Activated CD4-positive, alpha-beta T cell treated with anti-CD3 and anti-CD28 coated beads, Interleukin-2, amount 50 U/mL, for 16 hours (primary cell): ENCODE data around the gene ATG3.
"Not testable (repeated sequence)": the region's sequence is repeated elsewhere in the genome, so short reads cannot be mapped to it uniquely, and the experiment has no call there.

ENCODE experiments used
- DNase-seq: peaks from one replicate; pipeline ENCODE4 v3.0.0-alpha.2; 2020

ATG3 gene

DNA sequence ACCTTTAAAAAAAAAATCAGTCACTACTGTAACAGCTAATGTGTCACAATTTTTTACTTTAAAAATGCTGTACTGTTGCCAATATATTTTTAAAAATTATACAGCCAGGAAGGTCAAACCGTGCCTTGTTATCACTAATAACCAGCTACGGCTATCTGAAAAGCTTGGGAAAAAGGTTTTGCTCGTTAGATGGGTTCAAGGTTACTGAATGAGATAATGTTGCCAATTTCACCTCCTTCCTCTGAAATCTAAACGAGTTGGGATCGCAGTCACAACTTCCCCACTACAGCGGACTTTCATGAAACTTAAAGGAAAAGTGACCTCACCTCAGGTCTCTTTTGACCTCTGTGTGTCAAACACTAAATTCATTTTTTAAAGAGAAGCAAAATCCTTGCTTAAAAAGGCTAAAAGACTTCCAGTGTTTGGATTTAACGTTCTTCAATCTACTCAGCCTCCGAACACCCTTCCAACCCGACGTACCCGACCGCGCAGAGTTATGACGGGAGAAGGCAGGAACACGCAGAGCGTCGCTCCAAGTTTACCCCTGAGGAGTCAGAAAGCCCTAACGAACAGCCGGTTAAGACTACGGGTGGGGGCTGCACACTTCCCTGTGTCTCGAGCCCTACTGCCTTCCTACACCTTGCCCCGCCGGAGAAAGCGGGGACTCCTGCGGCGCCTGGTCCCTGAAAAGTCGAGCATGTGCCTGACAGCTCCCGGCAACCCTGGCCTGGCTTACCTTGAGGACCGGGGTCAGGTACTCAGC, 860 bp downstream of the ATG3 start:
- peak; percentile 80 for DNase-seq

GRCh38 chr3:112560307-112560706, 1.5 kb downstream of the ATG3 start:
- no peak for DNase-seq

- no peak for DNase-seq
These were observed 3.8 kb downstream of the ATG3 start for GRCh38 chr3:112557976-112558375.

- no peak for DNase-seq
These were observed 6.1 kb downstream of the ATG3 start for GRCh38 chr3:112555535-112556170.

DNA sequence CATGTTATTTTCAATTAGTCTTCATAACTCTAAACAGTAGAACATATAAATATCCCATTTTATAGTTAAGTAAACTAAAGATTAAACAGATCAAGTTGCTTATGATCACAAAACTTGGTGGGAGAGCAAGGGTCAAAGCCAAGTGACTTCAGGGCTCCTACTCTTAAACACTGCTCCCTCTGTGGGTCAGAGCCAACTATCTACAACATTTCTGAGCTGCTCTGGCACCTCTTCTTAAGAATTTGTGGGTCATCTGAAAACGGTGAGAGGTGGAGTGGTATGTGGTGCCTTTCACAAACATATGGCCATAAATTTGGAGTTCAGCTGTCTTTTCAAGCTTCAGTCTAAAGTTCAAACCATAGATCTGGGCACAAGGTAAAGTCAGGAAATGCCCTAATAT, 10.9 kb downstream of the ATG3 start:
- DNase-seq, result no peak

GRCh38 chr3:112546216-112546759, 15.5 kb downstream of the ATG3 start:
- DNase-seq, result no peak

DNA sequence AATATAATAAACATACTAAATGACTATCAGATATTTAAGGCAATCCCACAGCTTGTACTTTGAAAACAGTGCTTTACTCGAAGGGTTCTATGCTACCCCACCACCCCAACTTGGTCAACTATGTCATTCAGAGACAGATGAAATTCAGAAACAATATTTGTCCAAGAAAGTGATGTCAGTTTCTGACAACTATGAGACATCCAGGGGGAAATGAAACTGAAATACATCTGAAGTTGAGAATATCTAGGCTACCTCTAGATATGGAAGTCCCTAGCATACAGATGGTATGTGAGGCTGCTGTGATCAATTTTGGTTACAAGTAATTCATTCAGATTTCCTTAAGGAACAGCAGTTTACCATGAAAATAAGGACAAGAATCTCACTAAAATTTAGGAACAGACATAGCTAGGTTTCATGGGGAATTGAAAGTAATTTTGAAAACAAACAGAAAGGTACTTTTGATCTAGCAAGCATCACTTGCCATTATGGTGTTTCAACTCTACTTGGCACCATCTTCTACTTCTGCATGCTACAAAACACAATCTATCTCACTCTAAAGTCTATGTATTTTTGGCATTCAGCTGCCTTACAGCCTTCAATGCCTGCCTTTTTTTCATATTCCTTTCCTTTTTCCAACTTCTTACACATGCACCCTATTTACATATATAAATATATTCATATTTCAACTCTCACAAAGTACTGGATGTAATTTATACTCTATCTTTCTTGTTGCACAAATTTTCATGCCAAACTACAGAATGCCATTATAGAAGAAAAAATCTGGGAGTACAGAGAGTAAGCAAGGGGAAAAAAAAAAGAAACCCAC, 21.7 kb downstream of the ATG3 start:
- DNase-seq, result no peak

DNA sequence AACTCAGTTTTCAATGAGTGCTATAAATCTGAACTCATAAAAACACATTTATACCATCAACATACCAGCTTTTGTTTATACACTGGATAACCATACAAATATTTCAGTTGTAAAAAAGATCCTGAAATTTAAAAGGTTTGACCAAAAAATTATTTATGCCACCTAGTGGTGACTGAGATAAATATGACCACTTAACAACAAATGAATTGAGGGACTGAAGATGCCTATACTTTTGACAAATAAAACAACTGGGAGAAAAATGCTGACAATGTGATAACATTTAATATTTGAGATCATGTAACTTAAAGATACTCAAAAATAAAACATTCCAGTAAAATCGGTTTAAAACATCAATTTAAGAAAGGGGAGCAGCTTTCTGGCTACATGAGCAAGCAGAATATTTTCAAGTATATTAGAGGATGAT, 30.4 kb downstream of the ATG3 start:
- peak; percentile 27 for DNase-seq

DNA sequence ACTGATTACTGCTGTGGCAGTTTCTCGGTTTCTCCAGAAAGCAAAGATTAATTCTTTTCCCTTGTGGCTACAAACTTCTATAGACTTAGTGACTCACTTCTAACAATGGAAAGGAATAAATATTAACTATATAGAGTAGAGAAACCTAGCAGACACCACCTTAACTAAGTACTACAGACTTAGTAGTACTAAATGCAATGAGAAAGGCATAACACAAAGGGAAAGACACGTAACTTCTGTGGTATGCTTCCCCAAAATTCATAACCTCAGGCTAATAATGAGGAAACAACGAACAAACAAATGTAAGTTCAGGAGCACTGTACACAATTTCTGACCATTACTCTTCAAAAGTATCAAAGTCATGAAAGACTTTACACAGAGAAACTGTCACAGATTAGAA, 31.2 kb downstream of the ATG3 start:
- DNase-seq, result no peak

DNA sequence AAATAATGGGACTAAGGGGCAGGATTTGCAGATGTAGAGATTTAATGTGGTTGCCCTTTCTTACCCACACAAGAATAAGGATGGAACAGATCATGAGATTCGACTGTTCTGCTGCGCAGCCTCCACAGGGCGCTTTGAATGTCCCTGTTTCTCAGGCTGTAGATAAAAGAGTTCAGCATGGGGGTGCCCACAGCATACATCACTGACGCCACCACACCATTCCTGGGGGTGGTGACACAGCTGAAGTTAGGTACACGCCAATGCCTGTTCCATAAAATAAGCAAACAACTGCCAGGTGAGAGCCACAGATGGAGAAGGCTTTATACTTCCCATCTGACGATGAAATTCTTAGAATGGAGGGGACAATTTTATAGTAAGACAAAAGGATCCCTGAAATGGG, 37.6 kb downstream of the ATG3 start:
- not testable (repeated sequence) for DNase-seq

DNA sequence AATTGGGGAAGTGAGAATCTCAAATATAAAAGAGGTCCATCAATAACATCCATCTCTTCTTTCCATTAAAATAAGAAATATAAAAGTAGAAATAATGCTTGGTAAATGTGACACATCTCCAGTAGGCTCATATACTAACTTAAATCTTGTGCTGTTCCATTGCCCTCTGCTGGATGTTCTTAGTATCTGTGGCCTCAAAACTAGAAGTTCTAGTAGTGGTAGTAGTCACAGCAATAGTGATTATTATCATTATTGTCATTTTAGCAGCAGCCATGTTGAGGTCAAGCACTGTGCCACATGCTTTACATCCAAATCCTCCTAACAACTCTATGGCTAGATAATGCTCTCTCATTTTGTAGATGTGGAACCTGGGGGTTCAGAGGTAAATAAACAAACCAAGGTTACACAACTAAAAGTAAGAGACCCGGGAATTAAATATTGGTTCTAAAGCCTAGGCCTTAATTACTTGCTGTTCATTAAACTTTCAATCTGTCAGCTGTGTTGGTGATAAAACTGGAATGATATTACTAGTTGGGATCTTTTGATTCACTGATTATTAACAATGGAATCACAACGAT, 42.2 kb downstream of the ATG3 start:
- DNase-seq, result peak; percentile 72

DNA sequence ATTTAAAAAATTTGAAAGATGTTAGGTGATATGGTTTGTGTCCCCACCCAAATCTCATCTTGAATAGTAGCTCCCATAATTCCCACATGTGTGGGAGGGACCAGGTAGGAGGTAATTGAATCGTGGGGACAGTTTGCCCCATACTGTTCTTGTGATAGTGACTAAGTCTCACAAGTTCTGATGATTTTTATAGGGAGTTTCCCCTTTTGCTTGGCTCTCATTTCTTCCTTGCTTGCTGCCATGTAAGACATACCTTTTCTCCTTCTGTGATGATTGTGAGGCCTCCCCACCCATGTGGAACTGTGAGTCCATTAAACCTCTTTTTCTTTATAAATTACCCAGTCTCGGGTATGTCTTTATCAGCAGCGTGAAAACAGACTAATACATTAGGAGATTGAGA, 42.8 kb downstream of the ATG3 start:
- DNase-seq, result not testable (repeated sequence)

DNA sequence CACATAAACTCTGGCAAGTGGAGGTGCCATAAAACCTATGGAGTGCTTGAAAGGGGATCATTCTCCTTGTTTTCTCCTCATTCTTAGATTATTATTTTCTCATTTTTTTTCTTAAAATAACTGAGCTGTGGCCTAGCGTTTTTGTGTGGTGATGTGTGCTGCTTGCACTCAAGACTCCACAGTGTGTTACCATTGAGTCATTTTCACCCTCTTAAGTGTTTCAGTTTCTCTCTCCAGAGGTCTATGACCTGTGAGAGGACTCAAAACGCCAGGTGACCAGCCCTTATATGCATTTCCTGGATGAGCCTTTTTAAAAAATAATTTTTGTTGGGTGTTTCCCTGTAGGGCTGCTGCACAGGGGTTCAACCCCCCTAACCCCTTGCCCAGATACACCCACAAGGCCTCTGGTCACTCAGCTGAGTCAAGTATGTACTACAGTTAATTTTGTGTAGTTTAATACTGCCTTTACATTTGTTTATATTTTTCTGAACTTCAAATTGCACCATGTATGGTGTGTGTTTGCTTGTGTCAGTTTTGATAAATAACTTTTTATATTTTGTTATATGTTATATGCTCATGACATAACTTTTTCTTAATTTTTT, 47.1 kb downstream of the ATG3 start:
- peak; percentile 79 for DNase-seq

- no peak for DNase-seq
These were observed 49.4 kb downstream of the ATG3 start for GRCh38 chr3:112512320-112512719.

- DNase-seq, result no peak
These were observed 52.9 kb downstream of the ATG3 start for GRCh38 chr3:112508860-112509259.

DNA sequence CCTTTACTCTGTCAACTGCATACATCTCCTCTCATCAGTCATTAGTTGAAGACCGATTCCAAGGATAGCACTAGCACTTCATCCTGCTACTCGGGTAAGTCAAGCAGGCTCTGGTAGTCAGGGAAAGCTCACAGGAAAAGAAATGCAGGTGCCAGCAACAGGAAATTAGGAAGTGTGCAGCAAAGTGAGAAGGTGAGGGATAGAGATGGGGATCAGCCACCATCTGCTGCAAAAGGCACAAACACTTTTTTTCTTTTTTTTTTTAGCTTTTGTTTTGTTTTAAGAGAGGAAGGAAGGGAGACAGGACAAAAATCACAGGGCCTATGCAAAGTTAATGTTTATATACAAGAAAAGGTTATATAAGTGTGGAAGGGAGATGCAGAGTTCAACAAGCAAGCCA, 53.5 kb downstream of the ATG3 start:
- DNase-seq, result no peak

- no peak for DNase-seq
These were observed 55.9 kb downstream of the ATG3 start for GRCh38 chr3:112505907-112506306.

DNA sequence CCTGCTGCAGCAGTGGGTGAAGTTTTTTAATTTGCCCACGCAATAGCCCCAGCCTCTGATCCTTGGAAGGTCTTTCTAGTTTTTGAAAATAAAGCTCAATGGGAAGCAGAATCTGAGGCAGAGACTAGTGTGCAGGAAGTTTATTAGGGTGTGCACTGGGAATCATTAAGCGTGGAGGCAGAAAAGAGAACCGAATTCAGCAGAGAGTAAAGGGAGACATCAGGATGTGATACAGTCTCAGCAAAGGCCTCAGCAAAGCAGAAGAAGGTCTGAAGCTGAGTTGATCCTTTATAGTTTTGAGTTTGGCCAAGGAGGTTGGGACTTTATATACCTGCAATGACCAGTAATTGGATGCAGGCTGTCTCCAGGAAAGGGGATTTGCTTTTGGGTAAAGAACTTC, 57.6 kb downstream of the ATG3 start:
- DNase-seq, result no peak

DNA sequence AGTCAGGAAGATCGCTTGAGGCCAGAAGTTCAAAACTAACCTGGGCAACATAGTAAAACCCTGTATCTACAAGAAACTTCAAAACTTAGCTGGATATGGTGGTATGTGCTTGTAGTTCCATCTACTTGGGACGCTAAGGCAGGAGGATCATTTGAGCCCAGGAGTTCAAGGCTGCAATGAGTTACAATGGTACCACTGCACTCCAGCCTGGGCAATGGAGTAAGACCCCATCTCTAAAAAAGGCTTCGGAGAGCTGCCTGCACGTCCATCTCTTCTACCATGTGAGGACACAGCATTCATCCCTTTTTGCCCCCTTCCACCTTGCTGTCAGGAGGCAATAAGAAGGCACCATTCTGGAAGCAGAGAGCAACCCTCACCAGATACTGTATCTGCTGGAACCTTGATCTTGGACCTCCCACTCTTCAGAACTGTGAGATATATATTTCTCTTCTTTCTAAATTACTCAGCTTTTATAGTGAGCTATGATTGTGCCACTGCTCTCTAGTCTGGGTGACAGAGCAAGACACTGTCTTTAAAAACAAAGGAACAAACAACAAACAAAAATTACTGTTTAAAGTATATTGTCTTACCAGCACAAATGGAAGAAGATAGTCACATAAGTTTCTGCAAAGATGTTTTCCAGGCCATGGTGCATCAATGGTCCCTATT, 58.3 kb downstream of the ATG3 start:
- DNase-seq, result no peak

- no peak for DNase-seq
These were observed 61.1 kb downstream of the ATG3 start for GRCh38 chr3:112500621-112501020.

DNA sequence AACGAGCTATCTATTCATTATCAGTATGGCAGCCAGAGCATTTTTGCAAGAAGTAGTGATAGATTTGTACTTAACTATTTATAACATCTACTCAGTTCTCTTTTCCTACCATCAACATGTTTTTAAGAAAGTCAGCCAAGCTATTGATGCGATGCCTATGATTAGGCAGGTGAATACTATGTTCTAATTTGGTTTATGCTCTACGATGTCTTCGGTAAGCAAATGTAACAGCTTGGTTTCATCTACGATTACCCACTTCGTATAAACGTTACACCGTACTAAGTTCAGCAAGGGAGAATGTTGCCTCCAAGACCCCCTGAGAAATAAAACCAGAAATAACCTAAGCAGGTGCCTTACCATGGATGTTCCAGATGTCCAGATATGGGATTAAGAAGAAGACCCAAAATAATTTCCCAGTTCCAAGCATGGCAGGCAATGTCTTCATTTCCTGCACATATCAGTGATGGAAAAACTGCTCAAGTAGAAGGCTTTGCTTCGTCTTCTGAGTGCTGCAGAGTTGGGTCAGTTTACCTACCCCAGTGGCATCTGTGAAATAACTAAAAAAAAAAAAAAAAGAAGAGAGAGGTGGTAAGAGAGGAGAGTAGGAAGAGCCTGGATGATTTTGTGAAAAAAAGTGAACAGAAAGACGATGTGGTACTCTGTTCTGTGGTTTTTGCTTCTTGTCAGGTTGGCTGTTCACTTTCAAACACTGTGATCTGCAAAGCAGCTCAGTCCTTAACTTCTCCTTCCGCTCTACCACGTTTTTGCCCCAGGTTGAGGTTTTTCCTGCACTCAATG, 62.6 kb downstream of the ATG3 start, which contains the start of gene BTLA:
BTLA (minus strand) TSS at position 559 of the 798 bp plus-strand sequence; CDS start at position 445, 114 bp downstream.
- peak; percentile 64 for DNase-seq
